ENCODE measurements around the gene EDARADD. TPM values are rescaled to one million over a fixed set of nuclear protein-coding genes. Genes with fewer than 3 reads are reported as not detected.
"Not testable (repeated sequence)": the region's sequence is repeated elsewhere in the genome, so short reads cannot be mapped to it uniquely, and the experiment has no call there.

Gene EDARADD
- total RNA-seq, 1 donor = 1.8 TPM

- H3K4me3 ChIP-seq (ENCODE audit: low read length) = no peak overlapping the region
Observed at GRCh38 chr1:236501093-236501492, 107.0 kb downstream of the EDARADD start.

GRCh38 chr1:236502579-236502971 lies 108.5 kb downstream of the EDARADD start:
- H3K4me1 ChIP-seq (ENCODE audit: insufficient read depth, low read length) = peaks cover 11% of the 10 kb centered on the region

More at GRCh38 chr1:236501093-236501492, 107.0 kb downstream of the EDARADD start:
- Histone ChIP-seq H3K4me1 (ENCODE audit: insufficient read depth, low read length) (peaks cover 11% of the 10 kb centered on the region), H3K9me3 (ENCODE audit: low read depth, low read length) (no peaks in the 10 kb centered on the region), H3K27me3 (ENCODE audit: insufficient read depth, low read length) (no peaks in the 10 kb centered on the region)

GRCh38 chr1:236502972-236503639 lies 109.0 kb downstream of the EDARADD start:
- Histone ChIP-seq H3K4me3 (ENCODE audit: low read length) (no peak overlapping the region), H3K9me3 (ENCODE audit: low read depth, low read length) (no peaks in the 10 kb centered on the region), H3K4me1 (ENCODE audit: insufficient read depth, low read length) (peaks cover 11% of the 10 kb centered on the region), H3K27me3 (ENCODE audit: insufficient read depth, low read length) (no peaks in the 10 kb centered on the region)

More at GRCh38 chr1:236502579-236502971, 108.5 kb downstream of the EDARADD start:
- H3K4me3 ChIP-seq (ENCODE audit: low read length) = no peak overlapping the region
- H3K27me3 ChIP-seq (ENCODE audit: insufficient read depth, low read length) = no peaks in the 10 kb centered on the region
- H3K9me3 ChIP-seq (ENCODE audit: low read depth, low read length) = no peaks in the 10 kb centered on the region

- not testable (repeated sequence) for H3K27me3 ChIP-seq (ENCODE audit: insufficient read depth, low read length); H3K9me3 ChIP-seq (ENCODE audit: low read depth, low read length)
Observed at GRCh38 chr1:236504338-236504737, 110.3 kb downstream of the EDARADD start.

GRCh38 chr1:236507022-236507700 lies 113.1 kb downstream of the EDARADD start:
- H3K4me3 ChIP-seq (ENCODE audit: low read length) = no peak overlapping the region
- peaks cover 11% of the 10 kb centered on the region for H3K4me1 ChIP-seq (ENCODE audit: insufficient read depth, low read length)
- no peaks in the 10 kb centered on the region for H3K27me3 ChIP-seq (ENCODE audit: insufficient read depth, low read length)
- no peaks in the 10 kb centered on the region for H3K9me3 ChIP-seq (ENCODE audit: low read depth, low read length)

More at GRCh38 chr1:236504338-236504737, 110.3 kb downstream of the EDARADD start:
- H3K4me3 ChIP-seq (ENCODE audit: low read length) = not testable (repeated sequence)
- H3K4me1 ChIP-seq (ENCODE audit: insufficient read depth, low read length) = peaks cover 11% of the 10 kb centered on the region

GRCh38 chr1:236508593-236509027 lies 114.5 kb downstream of the EDARADD start:
- H3K27me3 ChIP-seq (ENCODE audit: insufficient read depth, low read length) = no peaks in the 10 kb centered on the region
- H3K4me1 ChIP-seq (ENCODE audit: insufficient read depth, low read length) = no peaks in the 10 kb centered on the region
- no peaks in the 10 kb centered on the region for H3K9me3 ChIP-seq (ENCODE audit: low read depth, low read length)
- H3K4me3 ChIP-seq (ENCODE audit: low read length) = no peak overlapping the region

GRCh38 chr1:236509203-236509602 lies 115.1 kb downstream of the EDARADD start:
- Histone ChIP-seq H3K4me1 (ENCODE audit: insufficient read depth, low read length) (no peaks in the 10 kb centered on the region), H3K27me3 (ENCODE audit: insufficient read depth, low read length) (no peaks in the 10 kb centered on the region), H3K9me3 (ENCODE audit: low read depth, low read length) (no peaks in the 10 kb centered on the region), H3K4me3 (ENCODE audit: low read length) (no peak overlapping the region)

GRCh38 chr1:236509647-236510401 lies 115.7 kb downstream of the EDARADD start:
- no peaks in the 10 kb centered on the region for H3K27me3 ChIP-seq (ENCODE audit: insufficient read depth, low read length)
- no peak overlapping the region for H3K4me3 ChIP-seq (ENCODE audit: low read length)
- no peaks in the 10 kb centered on the region for H3K9me3 ChIP-seq (ENCODE audit: low read depth, low read length)
- H3K4me1 ChIP-seq (ENCODE audit: insufficient read depth, low read length) = no peaks in the 10 kb centered on the region

GRCh38 chr1:236511735-236512418 lies 117.8 kb downstream of the EDARADD start:
- no peak overlapping the region for H3K4me3 ChIP-seq (ENCODE audit: low read length)
- H3K27me3 ChIP-seq (ENCODE audit: insufficient read depth, low read length) = no peaks in the 10 kb centered on the region
- no peaks in the 10 kb centered on the region for H3K9me3 ChIP-seq (ENCODE audit: low read depth, low read length)
- H3K4me1 ChIP-seq (ENCODE audit: insufficient read depth, low read length) = no peaks in the 10 kb centered on the region

- Histone ChIP-seq H3K4me1 (ENCODE audit: insufficient read depth, low read length) (peaks cover 6% of the 10 kb centered on the region), H3K4me3 (ENCODE audit: low read length) (no peak overlapping the region), H3K27me3 (ENCODE audit: insufficient read depth, low read length) (no peaks in the 10 kb centered on the region), H3K9me3 (ENCODE audit: low read depth, low read length) (no peaks in the 10 kb centered on the region)
Observed at GRCh38 chr1:236514703-236515442, 120.8 kb downstream of the EDARADD start.

GRCh38 chr1:236515443-236515958 lies 121.4 kb downstream of the EDARADD start:
- no peak overlapping the region for H3K4me3 ChIP-seq (ENCODE audit: low read length)
- no peaks in the 10 kb centered on the region for H3K27me3 ChIP-seq (ENCODE audit: insufficient read depth, low read length)
- no peaks in the 10 kb centered on the region for H3K9me3 ChIP-seq (ENCODE audit: low read depth, low read length)
- H3K4me1 ChIP-seq (ENCODE audit: insufficient read depth, low read length) = peaks cover 6% of the 10 kb centered on the region

GRCh38 chr1:236516929-236517704 lies 123.0 kb downstream of the EDARADD start:
- peaks cover 6% of the 10 kb centered on the region for H3K4me1 ChIP-seq (ENCODE audit: insufficient read depth, low read length)
- no peak overlapping the region for H3K4me3 ChIP-seq (ENCODE audit: low read length)

GRCh38 chr1:236518322-236518721 lies 124.2 kb downstream of the EDARADD start:
- H3K9me3 ChIP-seq (ENCODE audit: low read depth, low read length) = no peaks in the 10 kb centered on the region
- H3K27me3 ChIP-seq (ENCODE audit: insufficient read depth, low read length) = no peaks in the 10 kb centered on the region
- peaks cover 11% of the 10 kb centered on the region for H3K4me1 ChIP-seq (ENCODE audit: insufficient read depth, low read length)
- no peak overlapping the region for H3K4me3 ChIP-seq (ENCODE audit: low read length)

More at GRCh38 chr1:236516929-236517704, 123.0 kb downstream of the EDARADD start:
- no peaks in the 10 kb centered on the region for H3K27me3 ChIP-seq (ENCODE audit: insufficient read depth, low read length)
- H3K9me3 ChIP-seq (ENCODE audit: low read depth, low read length) = no peaks in the 10 kb centered on the region

Measured in mononuclear cell (primary cell).